Naive thymus-derived CD4-positive, alpha-beta T cell (primary cell): Measurements from ENCODE around the gene IL31. TPM values are rescaled to one million over a fixed set of nuclear protein-coding genes. Genes with fewer than 3 reads are reported as not detected.

Source experiments
- ATAC-seq: fragments of 150-1000 bp; cut with Tn5 transposase; 2 replicates; pipeline ENCODE4 v1.10.0; 2021; ENCODE audit warnings: mild to moderate bottlenecking, moderate library complexity
- CTCF ChIA-PET: fragments of 350-600 bp; sonication (Branson Sonifier 250); formaldehyde crosslinking; loops from one replicate; lab custom pipeline; 2021; ENCODE audit warnings: antibody characterized with exemption; lab: Charles Lee
- POLR2A ChIA-PET: fragments of 350-600 bp; sonication (Branson Sonifier 250); formaldehyde crosslinking; loops from one replicate; lab custom pipeline; 2021; ENCODE audit warnings: antibody characterized with exemption, inconsistent platforms; lab: Charles Lee
- DNase-seq, 9 donors: peaks; one replicate each; pipeline versions ENCODE4 v3.0.0 to v3.0.0-alpha.2; 2020 to 2022; ENCODE audit warnings: mixed read lengths in 1 of 9
- H3K27ac ChIP-seq: one replicate; pipeline ENCODE4 v1.7.0; 2013; ENCODE audit warnings: mild to moderate bottlenecking, low read depth, low read length, moderate library complexity
- H3K27me3 ChIP-seq, 2 donors: one replicate each; pipeline ENCODE4 v1.7.0; 2013; ENCODE audit warnings: low read length in 2 of 2, mild to moderate bottlenecking in 2 of 2, moderate library complexity in 2 of 2; ENCODE audit not compliant: control insufficient read depth in 2 of 2, insufficient read depth in 2 of 2
- H3K36me3 ChIP-seq, 3 experiments: 1 replicate in 2 of 3; 2 replicates in 1 of 3; pipeline ENCODE4 v1.7.0; 2013; ENCODE audit warnings: low read length in 3 of 3, mild to moderate bottlenecking in 3 of 3, moderate library complexity in 1 of 3; ENCODE audit not compliant: insufficient read depth in 3 of 3, control insufficient read depth in 2 of 3
- H3K4me1 ChIP-seq, 2 donors: one replicate each; pipeline ENCODE4 v1.7.0; 2013; ENCODE audit warnings: low read length in 2 of 2, mild to moderate bottlenecking in 2 of 2, moderate library complexity in 1 of 2; ENCODE audit not compliant: control insufficient read depth in 2 of 2, insufficient read depth in 2 of 2
- H3K4me3 ChIP-seq: 2 replicates; pipeline ENCODE4 v1.7.0; 2013; ENCODE audit warnings: mild to moderate bottlenecking, low read length
- H3K9me3 ChIP-seq, 3 experiments: 1 replicate in 2 of 3; 2 replicates in 1 of 3; pipeline ENCODE4 v1.7.0; 2013; ENCODE audit warnings: low read length in 3 of 3; ENCODE audit not compliant: control insufficient read depth in 2 of 3
- H3K27ac Mint-ChIP-seq, 9 donors: one replicate each; pipeline ENCODE4 v1.8.0; 2020 to 2022; ENCODE audit warnings: mixed read lengths in 9 of 9, mild to moderate bottlenecking in 8 of 9, moderate library complexity in 5 of 9, inconsistent platforms in 2 of 9
- H3K27me3 Mint-ChIP-seq, 5 donors: one replicate each; pipeline ENCODE4 v1.8.0; 2021 to 2022; ENCODE audit warnings: mixed read lengths in 5 of 5, mild to moderate bottlenecking in 1 of 5
- H3K36me3 Mint-ChIP-seq, 5 donors: one replicate each; pipeline ENCODE4 v1.8.0; 2020 to 2022; ENCODE audit warnings: mixed read lengths in 5 of 5, mild to moderate bottlenecking in 3 of 5, inconsistent platforms in 1 of 5
- H3K4me1 Mint-ChIP-seq, 7 donors: one replicate each; pipeline ENCODE4 v1.8.0; 2020 to 2022; ENCODE audit warnings: mixed read lengths in 7 of 7, mild to moderate bottlenecking in 3 of 7, inconsistent platforms in 1 of 7
- H3K4me3 Mint-ChIP-seq, 10 donors: one replicate each; pipeline ENCODE4 v1.8.0; 2020 to 2022; ENCODE audit warnings: mild to moderate bottlenecking in 10 of 10, mixed read lengths in 10 of 10, moderate library complexity in 6 of 10, inconsistent platforms in 2 of 10
- H3K9me3 Mint-ChIP-seq, 11 donors: one replicate each; pipeline ENCODE4 v1.8.0; 2020 to 2022; ENCODE audit warnings: mixed read lengths in 11 of 11, mild to moderate bottlenecking in 4 of 11, inconsistent platforms in 1 of 11, moderate library complexity in 1 of 11
- intact Hi-C, 2 donors: fragments of 100-400 bp; cut with micrococcal nuclease; formaldehyde crosslinking; loops; one replicate each; pipeline ENCODE4 v1.15.1; 2023
- polyA plus RNA-seq, 2 donors: library from polyadenylated mRNA; unstranded; fragments of 300-500 nt; fragmentation: Illumina TruSeq; gene quantifications; one replicate each; pipeline ENCODE4 v1.2.3, GENCODE V29; 2021
- total RNA-seq, 6 experiments: library from RNA in 5 of 6; stranded (reverse) in 5 of 6; gene quantifications; 1 replicate in 5 of 6; 2 replicates in 1 of 6; pipeline ENCODE4 v1.2.3 and lab custom pipeline; 2021 to 2026

Gene IL31
- total and polyA plus RNA-seq, 7 experiments from 2014 or later, result not detected

DNA sequence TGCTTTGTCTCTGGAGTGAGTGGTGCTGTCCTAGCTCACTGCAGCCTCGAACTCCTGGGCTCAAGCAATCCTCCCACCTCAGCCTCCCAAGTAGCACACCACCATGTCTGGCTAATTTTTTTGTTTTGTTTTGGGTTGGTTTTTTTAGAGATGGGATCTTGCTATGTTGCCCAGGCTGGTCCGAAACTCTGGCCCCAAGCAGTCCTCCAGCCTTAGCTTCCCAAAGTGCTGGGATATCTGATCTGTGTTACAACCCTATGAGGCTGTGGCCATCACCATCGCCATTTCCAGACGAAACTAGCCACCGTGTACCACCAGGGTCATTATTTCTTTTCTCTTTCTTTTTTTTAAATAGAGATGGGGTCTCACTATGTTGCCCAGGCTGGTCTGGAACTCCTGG lies 2.6 kb downstream of the IL31 start:
- no peak overlapping the region for H3K4me3 Mint-ChIP-seq
- intact Hi-C loops, result no loop called here
- H3K9me3 ChIP-seq, result no peaks in the 10 kb centered on the region
- no peak overlapping the region for H3K4me3 ChIP-seq
- no peaks in the 10 kb centered on the region for H3K36me3 ChIP-seq
- H3K9me3 Mint-ChIP-seq, result no peaks in the 10 kb centered on the region
- ChIA-PET CTCF (no interaction called here), POLR2A (no interaction called here)
- ATAC-seq (no peak), DNase-seq (no peak)
- H3K4me1 ChIP-seq, result peaks cover 0 to 6% of the 10 kb centered on the region in 2 donors
- no peaks in the 10 kb centered on the region for H3K36me3 Mint-ChIP-seq
- no peak overlapping the region for H3K27ac ChIP-seq
- H3K27me3 ChIP-seq, result no peaks in the 10 kb centered on the region
- peaks cover 0 to 5% (median 0%) of the 10 kb centered on the region in 5 donors for H3K27me3 Mint-ChIP-seq
- no peak overlapping the region for H3K27ac Mint-ChIP-seq
- H3K4me1 Mint-ChIP-seq, result peaks cover 0 to 7% (median 0%) of the 10 kb centered on the region in 7 donors

DNA sequence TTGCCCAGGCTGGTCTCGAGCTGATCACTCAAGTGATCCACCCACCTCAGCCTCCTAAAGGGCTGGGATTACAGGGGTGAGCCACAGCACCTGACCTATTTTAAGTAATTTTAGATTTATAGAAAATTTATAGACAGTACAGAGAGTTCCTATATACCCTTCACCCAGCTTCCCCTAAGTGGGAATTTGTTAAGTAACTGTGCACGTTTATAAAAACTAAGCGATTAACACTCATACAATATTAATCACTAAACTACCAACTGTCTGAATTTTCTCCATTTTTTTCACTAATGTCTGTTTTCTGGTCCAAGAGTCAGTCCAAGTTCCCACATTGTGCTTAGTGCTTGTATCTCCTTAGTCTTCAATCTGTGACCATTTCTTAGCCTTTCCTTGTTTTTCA lies 5.5 kb downstream of the IL31 start:
- Mint-ChIP-seq H3K27ac (no peak overlapping the region), H3K27me3 (peaks cover 0 to 6% (median 0%) of the 10 kb centered on the region in 5 donors), H3K36me3 (no peaks in the 10 kb centered on the region), H3K4me1 (peaks cover 0 to 7% (median 0%) of the 10 kb centered on the region in 7 donors), H3K9me3 (peaks cover 0 to 2% (median 0%) of the 10 kb centered on the region in 11 donors), H3K4me3 (no peak overlapping the region)
- H3K4me1 ChIP-seq, result peaks cover 0 to 6% of the 10 kb centered on the region in 2 donors
- DNase-seq (no peak), ATAC-seq (no peak)
- ChIA-PET CTCF (interaction anchor here (0.6 kb wide), 1 partner anchor 1025 kb away, joined by 3 read pairs; no protein-coding TSS in a partner anchor), POLR2A (no interaction called here)
- H3K4me3 ChIP-seq, result no peak overlapping the region
- H3K27me3 ChIP-seq, result no peaks in the 10 kb centered on the region
- H3K9me3 ChIP-seq, result no peaks in the 10 kb centered on the region
- H3K36me3 ChIP-seq, result no peaks in the 10 kb centered on the region
- H3K27ac ChIP-seq, result no peak overlapping the region
- intact Hi-C loops, result no loop called here

DNA sequence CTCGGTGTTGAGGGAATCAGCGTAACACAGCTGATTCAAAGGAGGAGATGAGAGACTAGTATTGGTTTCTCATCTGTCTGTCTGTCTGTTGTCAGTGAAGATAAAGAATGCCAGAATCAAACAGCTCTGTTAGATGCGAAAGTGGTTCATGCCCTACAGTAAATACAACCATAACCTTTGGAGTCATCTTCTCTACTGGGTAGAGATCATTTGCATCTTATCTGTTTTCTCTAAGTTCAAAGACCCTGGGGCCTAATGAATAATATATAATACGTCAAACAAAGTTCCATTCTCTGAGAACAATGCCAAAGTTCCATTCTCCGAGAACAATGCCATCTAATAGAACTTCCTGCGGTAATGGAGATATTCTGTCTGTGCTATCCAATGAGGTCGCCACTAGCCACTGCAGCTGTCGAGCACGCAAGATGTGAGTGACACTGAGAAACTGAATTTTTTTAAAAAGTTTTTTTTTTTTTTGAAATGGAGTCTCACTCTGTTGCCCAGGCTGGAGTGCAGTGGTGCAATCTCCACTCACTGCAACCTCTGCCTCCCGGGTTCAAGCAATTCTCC lies 6.6 kb downstream of the IL31 start:
- no peaks in the 10 kb centered on the region for H3K36me3 ChIP-seq
- intact Hi-C loops, result no loop called here
- no peak overlapping the region for H3K27ac ChIP-seq
- H3K36me3 Mint-ChIP-seq, result no peaks in the 10 kb centered on the region
- H3K9me3 Mint-ChIP-seq, result peaks cover 0 to 2% (median 0%) of the 10 kb centered on the region in 11 donors
- peaks cover 0 to 13% of the 10 kb centered on the region in 2 donors for H3K4me1 ChIP-seq
- DNase-seq (no peak), ATAC-seq (no peak)
- no peak overlapping the region for H3K27ac Mint-ChIP-seq
- H3K27me3 Mint-ChIP-seq, result peaks cover 0 to 3% (median 0%) of the 10 kb centered on the region in 5 donors
- H3K4me3 Mint-ChIP-seq, result no peak overlapping the region
- H3K4me1 Mint-ChIP-seq, result peaks cover 0 to 7% (median 0%) of the 10 kb centered on the region in 7 donors
- no peak overlapping the region for H3K4me3 ChIP-seq
- H3K9me3 ChIP-seq, result no peaks in the 10 kb centered on the region
- H3K27me3 ChIP-seq, result no peaks in the 10 kb centered on the region
- POLR2A ChIA-PET, result no interaction called here
- CTCF ChIA-PET, result interaction anchor here (0.6 to 1.1 kb wide), 5 partner anchors 10 to 120 kb away, joined by 3 read pairs; no protein-coding TSS in a partner anchor

DNA sequence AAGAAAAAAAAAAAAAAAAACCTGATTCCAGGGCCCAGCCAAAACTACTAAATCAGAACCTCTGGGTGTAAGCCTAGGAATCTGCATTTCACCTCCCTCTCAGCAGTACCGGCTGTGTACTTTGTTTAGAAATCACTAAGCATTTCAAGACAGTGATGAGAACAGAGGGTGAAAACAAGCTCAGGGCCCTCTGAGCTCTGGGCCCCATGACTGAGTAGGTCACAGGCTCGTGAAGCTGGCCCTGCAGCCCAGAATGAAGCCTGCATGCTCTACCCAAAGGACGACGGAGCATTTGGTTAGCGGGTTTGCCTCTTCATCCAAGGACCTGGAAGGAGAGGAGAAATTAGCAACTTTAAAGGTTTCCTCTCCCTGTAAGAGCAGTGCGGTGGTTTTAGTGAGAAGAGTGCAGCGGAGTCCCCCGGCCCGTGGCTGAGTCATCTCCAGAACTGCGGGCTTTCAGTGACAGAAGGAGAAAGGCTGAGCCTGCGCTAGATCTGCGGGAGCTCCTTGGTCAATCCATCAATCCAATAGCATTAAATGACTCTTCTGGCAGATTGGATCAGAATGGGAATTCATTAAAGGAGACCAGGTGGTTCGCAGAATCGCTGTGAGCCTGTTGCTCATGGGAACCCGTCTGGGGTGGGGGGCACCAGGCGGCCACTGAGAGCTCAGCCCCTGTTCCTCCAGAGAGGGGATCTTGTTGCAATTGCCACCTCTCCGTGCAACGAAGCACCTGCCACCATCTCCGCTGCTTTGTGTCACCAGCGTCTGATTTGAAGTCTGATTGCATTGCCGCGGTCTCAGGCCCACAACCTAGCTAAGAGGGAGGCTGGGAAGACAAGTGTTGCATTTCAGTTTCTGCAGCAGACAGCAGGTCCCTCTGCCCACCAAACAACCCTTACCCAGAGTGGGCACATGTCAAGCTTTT lies 7.3 kb downstream of the IL31 start:
- CTCF ChIA-PET, result interaction anchor here (0.5 to 1.1 kb wide), 4 partner anchors 17 to 196 kb away, joined by 3 to 4 read pairs (median 3); no protein-coding TSS in a partner anchor
- Mint-ChIP-seq H3K36me3 (no peaks in the 10 kb centered on the region), H3K27me3 (peaks cover 0 to 3% (median 0%) of the 10 kb centered on the region in 5 donors), H3K27ac (peak overlapping the region in 1 of 9 donors; percentile 43), H3K4me3 (no peak overlapping the region), H3K4me1 (peaks cover 0 to 13% (median 0%) of the 10 kb centered on the region in 7 donors), H3K9me3 (peaks cover 0 to 2% (median 0%) of the 10 kb centered on the region in 11 donors)
- Histone ChIP-seq H3K4me3 (no peak overlapping the region), H3K36me3 (no peaks in the 10 kb centered on the region), H3K27me3 (no peaks in the 10 kb centered on the region), H3K9me3 (no peaks in the 10 kb centered on the region), H3K4me1 (peaks cover 0 to 19% of the 10 kb centered on the region in 2 donors), H3K27ac (no peak overlapping the region)
- ATAC-seq (peak; percentile 67), DNase-seq (peak in 1 of 9 donors; percentile 44)
- intact Hi-C loops, result no loop called here
- POLR2A ChIA-PET, result no interaction called here

DNA sequence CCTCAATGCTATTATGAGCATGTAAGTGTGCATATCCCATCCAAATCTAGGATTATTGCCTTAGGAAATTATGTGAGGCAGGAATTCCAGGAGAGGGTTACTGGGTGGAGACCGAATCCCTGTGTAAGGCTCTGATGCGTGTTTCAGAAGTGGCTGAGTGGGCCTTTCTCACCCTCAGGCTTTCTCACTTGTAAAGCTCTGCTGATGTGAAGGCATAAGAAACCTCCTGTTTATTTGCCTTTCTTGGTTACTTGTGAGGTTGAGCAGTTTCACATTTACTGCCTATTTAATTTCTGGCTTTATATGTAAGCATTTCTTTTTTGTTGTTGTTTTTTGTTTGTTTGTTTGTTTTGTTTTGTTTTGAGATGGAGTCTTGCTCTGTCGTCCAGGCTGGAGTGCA lies 11.0 kb downstream of the IL31 start:
- Mint-ChIP-seq H3K36me3 (no peaks in the 10 kb centered on the region), H3K4me3 (no peak overlapping the region), H3K4me1 (peaks cover 0 to 16% (median 0%) of the 10 kb centered on the region in 7 donors), H3K27me3 (peaks cover 0 to 3% (median 0%) of the 10 kb centered on the region in 5 donors), H3K9me3 (peaks cover 0 to 2% (median 0%) of the 10 kb centered on the region in 11 donors), H3K27ac (peak overlapping the region in 1 of 9 donors; percentile 24)
- Histone ChIP-seq H3K9me3 (no peaks in the 10 kb centered on the region), H3K27ac (no peak overlapping the region), H3K36me3 (no peaks in the 10 kb centered on the region), H3K27me3 (no peaks in the 10 kb centered on the region), H3K4me1 (peaks cover 0 to 19% of the 10 kb centered on the region in 2 donors), H3K4me3 (no peak overlapping the region)
- POLR2A ChIA-PET, result no interaction called here
- ATAC-seq, result no peak
- DNase-seq, result no peak
- CTCF ChIA-PET, result no interaction called here
- intact Hi-C loops, result no loop called here

DNA sequence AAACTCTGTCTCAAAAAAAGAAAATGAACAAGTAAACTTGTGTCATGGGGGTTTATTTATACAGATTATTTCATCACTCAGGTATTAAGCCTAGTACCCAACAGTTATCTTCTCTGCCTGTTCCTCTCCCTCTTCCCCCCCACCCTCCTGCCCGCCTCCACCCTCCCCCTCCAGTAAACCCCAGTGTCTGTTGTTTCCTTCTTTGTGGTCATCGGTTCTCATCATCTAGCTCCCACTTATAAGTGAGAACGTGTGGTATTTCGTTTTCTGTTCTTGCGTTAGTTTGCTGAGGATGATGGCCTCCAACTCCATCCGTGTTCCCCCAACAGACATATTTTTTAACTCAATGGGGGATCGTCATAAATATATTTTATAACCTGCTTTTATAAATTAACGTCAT lies 12.3 kb downstream of the IL31 start:
- H3K36me3 ChIP-seq, result no peaks in the 10 kb centered on the region
- POLR2A ChIA-PET, result no interaction called here
- ATAC-seq (peak; percentile 45), DNase-seq (no peak)
- H3K4me3 ChIP-seq, result no peak overlapping the region
- intact Hi-C loops, result loop anchor here in 1 of 2 donors (2.0 kb wide), 1 partner anchor 29 kb away; no protein-coding TSS in a partner anchor
- H3K27ac ChIP-seq, result no peak overlapping the region
- CTCF ChIA-PET, result interaction anchor here (0.6 kb wide), 1 partner anchor 24 kb away, joined by 3 read pairs; no protein-coding TSS in a partner anchor
- Mint-ChIP-seq H3K27ac (no peak overlapping the region), H3K36me3 (no peaks in the 10 kb centered on the region), H3K4me3 (no peak overlapping the region), H3K9me3 (peaks cover 0 to 2% (median 0%) of the 10 kb centered on the region in 11 donors), H3K4me1 (peaks cover 0 to 10% (median 0%) of the 10 kb centered on the region in 7 donors), H3K27me3 (peaks cover 0 to 3% (median 0%) of the 10 kb centered on the region in 5 donors)
- H3K27me3 ChIP-seq, result no peaks in the 10 kb centered on the region
- no peaks in the 10 kb centered on the region for H3K9me3 ChIP-seq
- H3K4me1 ChIP-seq, result peaks cover 0 to 13% of the 10 kb centered on the region in 2 donors
